Effector memory CD8-positive, alpha-beta T cell (primary cell): Measurements from ENCODE around the gene PLET1.

ENCODE experiments used
- ATAC-seq: fragments of 150-1000 bp; cut with Tn5 transposase; replicated peaks from 2 replicates; pipeline ENCODE4 v1.10.0; 2021; ENCODE audit warnings: mild to moderate bottlenecking, moderate library complexity
- DNase-seq, 3 experiments: peaks; one replicate each; pipeline ENCODE4 v3.0.0; 2021
- H3K27ac Mint-ChIP-seq, 2 donors: one replicate each; pipeline ENCODE4 v1.8.0; 2022; ENCODE audit warnings: mild to moderate bottlenecking in 2 of 2, mixed read lengths in 2 of 2, moderate library complexity in 2 of 2
- H3K27me3 Mint-ChIP-seq, 2 donors: one replicate each; pipeline ENCODE4 v1.8.0; 2022; ENCODE audit warnings: mixed read lengths in 2 of 2
- H3K36me3 Mint-ChIP-seq: one replicate; pipeline ENCODE4 v1.8.0; 2022; ENCODE audit warnings: mild to moderate bottlenecking, moderate library complexity, mixed read lengths; ENCODE audit not compliant: insufficient read depth
- H3K4me1 Mint-ChIP-seq, 2 donors: one replicate each; pipeline ENCODE4 v1.8.0; 2022; ENCODE audit warnings: low read depth in 2 of 2, mixed read lengths in 2 of 2
- H3K4me3 Mint-ChIP-seq, 2 donors: one replicate each; pipeline ENCODE4 v1.8.0; 2022; ENCODE audit warnings: mild to moderate bottlenecking in 2 of 2, mixed read lengths in 2 of 2, moderate library complexity in 2 of 2
- H3K9me3 Mint-ChIP-seq, 2 donors: one replicate each; pipeline ENCODE4 v1.8.0; 2022; ENCODE audit warnings: mixed read lengths in 2 of 2

The PLET1 gene

DNA sequence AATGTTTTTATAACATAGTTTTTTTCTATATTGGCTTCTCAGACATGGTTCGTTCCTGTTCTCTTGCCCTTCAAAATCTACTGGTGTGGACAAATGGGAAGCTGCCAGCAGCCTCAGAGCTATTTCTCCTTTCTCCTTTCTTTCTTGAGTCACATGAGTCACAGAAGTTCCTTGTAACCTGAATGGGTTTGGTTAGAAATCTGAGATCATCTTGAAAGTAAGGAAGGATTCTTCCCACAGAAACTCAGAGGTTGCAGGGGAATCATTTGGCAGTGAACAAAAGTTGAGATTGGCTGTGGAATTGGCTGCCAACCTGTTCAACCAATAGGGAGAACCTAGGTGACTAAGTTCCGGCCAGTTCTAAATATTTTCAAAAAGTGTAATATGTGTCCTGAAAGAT lies 12.5 kb downstream of the PLET1 start:
- Mint-ChIP-seq H3K4me3 (no peak overlapping the region), H3K4me1 (no peaks in the 10 kb centered on the region), H3K27ac (no peak overlapping the region), H3K36me3 (peaks cover 3% of the 10 kb centered on the region), H3K27me3 (no peaks in the 10 kb centered on the region), H3K9me3 (peaks cover 0 to 9% of the 10 kb centered on the region in 2 donors)
- ATAC-seq (no peak), DNase-seq (no peak)

DNA sequence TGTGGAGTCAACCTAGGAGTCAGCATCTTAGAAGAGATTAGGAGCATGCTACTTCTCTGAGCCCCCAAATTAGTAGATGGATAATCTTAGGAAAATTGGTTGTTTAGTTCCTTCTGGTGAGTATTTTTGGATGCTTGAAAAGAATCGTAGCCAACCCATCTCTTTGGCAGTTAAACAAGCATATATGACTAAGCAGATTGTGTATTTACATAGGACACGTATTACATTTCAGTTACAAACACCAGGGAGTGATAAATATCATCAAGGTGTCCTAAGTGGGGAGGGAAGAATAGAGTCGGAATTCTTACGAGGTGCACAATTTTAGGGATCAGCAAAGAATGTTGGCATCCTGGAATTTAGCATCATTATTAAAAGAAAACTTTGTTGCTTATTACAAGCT lies 13.5 kb downstream of the PLET1 start:
- DNase-seq (no peak), ATAC-seq (no peak)
- no peak overlapping the region for H3K27ac Mint-ChIP-seq
- no peaks in the 10 kb centered on the region for H3K27me3 Mint-ChIP-seq
- H3K36me3 Mint-ChIP-seq, result peaks cover 3% of the 10 kb centered on the region
- H3K4me1 Mint-ChIP-seq, result no peaks in the 10 kb centered on the region
- peaks cover 0 to 9% of the 10 kb centered on the region in 2 donors for H3K9me3 Mint-ChIP-seq
- H3K4me3 Mint-ChIP-seq, result no peak overlapping the region

DNA sequence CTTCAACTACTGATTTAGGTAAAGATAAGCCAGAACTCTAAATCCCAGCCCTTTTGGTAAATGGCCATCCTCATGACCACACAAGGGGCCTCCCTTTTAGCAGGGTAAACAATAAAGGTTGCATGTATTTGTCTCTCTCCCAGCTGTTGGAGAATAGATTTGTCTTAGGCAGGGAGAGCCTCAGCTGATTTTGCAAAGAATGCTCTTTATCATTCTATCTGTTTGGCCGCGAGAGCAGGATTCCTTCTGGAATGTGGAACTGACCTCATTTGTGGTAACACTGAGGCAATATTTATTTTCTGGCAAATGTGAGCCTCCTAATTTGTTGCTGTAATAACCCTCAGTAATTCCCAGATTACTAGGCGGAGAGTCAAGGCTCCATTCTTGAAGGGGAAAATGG lies 19.2 kb downstream of the PLET1 start:
- H3K27ac Mint-ChIP-seq, result no peak overlapping the region
- H3K4me3 Mint-ChIP-seq, result no peak overlapping the region
- H3K36me3 Mint-ChIP-seq, result peaks cover 20% of the 10 kb centered on the region
- H3K27me3 Mint-ChIP-seq, result no peaks in the 10 kb centered on the region
- peaks cover 0 to 9% of the 10 kb centered on the region in 2 donors for H3K9me3 Mint-ChIP-seq
- no peak for ATAC-seq
- H3K4me1 Mint-ChIP-seq, result no peaks in the 10 kb centered on the region
- no peak for DNase-seq

DNA sequence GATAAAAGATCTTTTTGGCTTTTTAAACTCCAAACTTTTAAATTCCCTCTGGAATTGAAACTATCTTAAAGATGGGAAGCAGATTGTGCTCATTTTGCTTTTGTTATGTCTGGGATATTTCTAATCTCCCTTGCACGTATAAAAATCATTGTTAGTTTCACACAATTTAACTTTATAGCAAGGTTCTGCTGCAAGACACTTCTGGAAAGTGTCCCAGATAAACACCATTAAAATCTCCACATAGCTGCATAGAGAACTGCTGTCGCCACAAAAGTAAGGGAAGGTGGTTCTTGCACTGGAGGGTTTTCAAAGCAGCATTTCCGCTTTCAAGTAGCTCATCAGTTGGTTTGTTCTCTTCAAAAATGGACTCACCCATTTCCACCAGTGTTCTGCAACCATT lies 22.6 kb downstream of the PLET1 start:
- DNase-seq, result no peak
- H3K4me3 Mint-ChIP-seq, result no peak overlapping the region
- no peaks in the 10 kb centered on the region for H3K4me1 Mint-ChIP-seq
- no peak overlapping the region for H3K27ac Mint-ChIP-seq
- ATAC-seq, result no peak
- no peaks in the 10 kb centered on the region for H3K9me3 Mint-ChIP-seq
- H3K36me3 Mint-ChIP-seq, result peaks cover 50% of the 10 kb centered on the region
- H3K27me3 Mint-ChIP-seq, result no peaks in the 10 kb centered on the region

DNA sequence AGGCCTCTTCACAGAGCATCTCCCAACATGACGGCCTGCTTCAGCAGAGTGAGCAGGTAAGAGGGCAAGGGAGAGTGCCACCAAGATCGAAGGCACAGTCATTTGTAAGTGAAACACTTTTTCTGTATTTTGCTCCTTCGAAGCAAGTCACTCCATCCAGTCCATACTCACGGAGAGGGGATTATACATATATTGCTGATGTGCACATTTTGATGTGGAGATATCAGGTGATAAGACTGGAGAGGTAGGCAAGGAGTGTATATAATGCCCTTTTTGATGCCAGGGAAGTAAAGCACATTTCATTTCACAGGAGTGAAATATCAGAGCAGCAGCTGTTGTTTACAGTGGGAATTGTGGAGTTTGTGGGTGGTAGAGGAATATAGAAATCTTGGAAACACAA lies 23.2 kb downstream of the PLET1 start:
- DNase-seq (no peak), ATAC-seq (no peak)
- Mint-ChIP-seq H3K4me1 (no peaks in the 10 kb centered on the region), H3K27me3 (no peaks in the 10 kb centered on the region), H3K9me3 (no peaks in the 10 kb centered on the region), H3K4me3 (no peak overlapping the region), H3K36me3 (peaks cover 50% of the 10 kb centered on the region), H3K27ac (no peak overlapping the region)

DNA sequence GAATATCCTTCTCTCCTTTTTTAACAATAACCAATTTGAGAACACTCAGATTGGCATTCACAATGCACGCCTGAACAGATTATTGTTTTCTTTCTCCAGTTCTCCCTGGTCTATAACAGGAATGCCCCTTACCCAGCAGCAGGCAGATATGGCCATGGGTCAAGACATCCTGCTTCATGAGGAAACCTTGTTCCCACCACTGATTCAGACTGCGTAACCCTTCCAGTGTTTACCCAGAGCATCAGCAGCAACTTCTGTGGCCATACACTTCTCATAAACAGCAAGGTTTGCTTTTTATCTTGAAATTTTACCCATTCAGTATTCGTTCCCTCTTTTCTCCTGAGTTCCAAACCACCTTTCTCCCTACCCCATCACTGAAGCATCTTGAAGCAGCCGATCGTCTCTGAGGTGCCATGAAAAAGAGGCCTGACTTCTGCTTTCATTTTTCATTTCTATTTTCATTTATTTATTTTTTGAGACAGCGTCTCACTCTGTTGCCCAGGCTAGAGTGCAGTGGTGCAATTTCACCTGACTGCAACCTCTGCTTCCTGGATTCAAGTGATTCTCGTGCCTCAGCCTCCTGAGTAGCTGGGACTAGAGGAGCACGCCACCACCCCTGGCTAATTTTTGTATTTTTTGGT lies 24.8 kb downstream of the PLET1 start:
- H3K4me1 Mint-ChIP-seq, result no peaks in the 10 kb centered on the region
- H3K4me3 Mint-ChIP-seq, result no peak overlapping the region
- H3K27me3 Mint-ChIP-seq, result no peaks in the 10 kb centered on the region
- peaks cover 61% of the 10 kb centered on the region for H3K36me3 Mint-ChIP-seq
- no peak overlapping the region for H3K27ac Mint-ChIP-seq
- H3K9me3 Mint-ChIP-seq, result no peaks in the 10 kb centered on the region
- DNase-seq (no peak), ATAC-seq (no peak)

DNA sequence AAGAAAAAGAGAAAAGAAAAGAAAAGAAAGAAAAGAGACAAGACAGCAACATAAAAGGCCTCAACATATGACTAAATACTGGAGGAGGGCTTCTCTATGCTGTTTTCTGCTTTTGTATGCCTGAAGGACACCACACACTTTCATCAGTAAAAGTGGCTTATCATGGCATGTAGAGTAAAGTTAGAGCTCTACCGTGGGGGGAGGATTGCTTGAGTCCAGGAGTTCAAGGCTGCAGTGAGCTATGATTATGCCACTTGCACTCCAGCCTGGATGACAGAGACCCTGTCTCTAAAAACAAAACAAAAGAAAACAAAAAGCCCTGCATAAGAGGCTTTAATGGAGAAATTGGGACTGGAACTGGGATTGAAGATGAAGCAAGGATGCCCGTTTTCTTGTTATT lies 28.7 kb downstream of the PLET1 start:
- no peaks in the 10 kb centered on the region for H3K27me3 Mint-ChIP-seq

DNA sequence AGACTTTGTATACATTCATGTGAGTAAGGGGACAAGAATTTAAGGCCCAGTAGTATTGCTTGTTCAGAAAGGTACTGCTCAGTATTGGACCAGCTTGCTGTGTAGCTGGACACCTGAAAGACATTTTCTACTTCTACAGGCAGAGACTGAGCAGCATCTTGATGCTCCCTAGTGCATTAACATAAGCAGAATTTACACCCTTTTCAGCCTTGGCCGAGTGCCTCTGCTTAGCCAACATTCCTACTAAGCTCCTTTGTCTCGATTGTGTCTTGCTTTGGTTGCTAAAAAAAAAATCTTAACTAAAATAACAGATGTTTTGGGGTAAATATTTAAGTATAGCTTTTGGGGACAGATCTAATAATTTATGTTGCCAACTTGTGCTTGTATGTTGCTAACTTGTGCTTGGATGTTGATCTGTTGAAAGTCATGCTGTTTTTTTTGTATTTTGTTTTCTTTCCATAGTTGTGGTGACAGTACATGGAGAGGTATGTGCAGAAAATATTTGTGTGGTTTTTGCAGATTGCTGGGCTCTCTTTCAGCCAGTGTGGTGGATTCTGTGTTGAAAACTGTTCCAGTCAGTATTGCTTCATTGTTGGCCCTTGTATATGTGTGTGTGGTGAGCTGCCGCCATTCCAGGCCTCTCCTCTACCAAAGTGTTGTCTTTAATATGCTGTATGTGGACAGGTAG lies 30.8 kb downstream of the PLET1 start:
- Mint-ChIP-seq H3K27ac (no peak overlapping the region), H3K4me1 (peaks cover 17 to 19% of the 10 kb centered on the region in 2 donors), H3K9me3 (no peaks in the 10 kb centered on the region), H3K36me3 (peaks cover 53% of the 10 kb centered on the region), H3K4me3 (no peak overlapping the region), H3K27me3 (no peaks in the 10 kb centered on the region)
- ATAC-seq (no peak), DNase-seq (no peak)

More for the DNA sequence above, 28.7 kb downstream of the PLET1 start:
- Mint-ChIP-seq H3K9me3 (no peaks in the 10 kb centered on the region), H3K4me1 (peaks cover 14 to 16% of the 10 kb centered on the region in 2 donors), H3K27ac (peak overlapping the region in 1 of 2 donors; percentile 6), H3K36me3 (peaks cover 66% of the 10 kb centered on the region), H3K4me3 (no peak overlapping the region)
- ATAC-seq (no peak), DNase-seq (no peak)

DNA sequence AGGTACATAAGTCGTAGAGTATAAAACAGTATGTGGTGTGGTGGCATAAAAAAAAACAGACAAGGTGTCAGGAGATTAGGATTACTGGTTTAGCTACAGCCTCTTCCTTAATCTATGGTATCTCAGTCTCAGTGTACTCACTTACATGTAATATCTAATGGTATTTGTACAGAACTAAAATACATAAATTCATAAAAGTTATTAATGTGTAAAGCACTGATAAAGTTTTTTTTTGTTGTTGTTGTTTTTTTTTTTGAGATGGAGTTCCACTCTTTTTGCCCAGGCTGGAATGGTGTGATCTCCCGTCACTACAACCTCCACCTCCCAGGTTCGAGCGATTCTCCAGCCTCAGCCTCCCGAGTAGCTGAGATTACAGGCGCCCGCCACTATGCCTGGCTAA lies 31.5 kb downstream of the PLET1 start:
- Mint-ChIP-seq H3K4me3 (no peak overlapping the region), H3K36me3 (peaks cover 46% of the 10 kb centered on the region), H3K27ac (no peak overlapping the region), H3K27me3 (no peaks in the 10 kb centered on the region), H3K4me1 (peaks cover 17 to 19% of the 10 kb centered on the region in 2 donors), H3K9me3 (no peaks in the 10 kb centered on the region)
- DNase-seq (no peak), ATAC-seq (no peak)

DNA sequence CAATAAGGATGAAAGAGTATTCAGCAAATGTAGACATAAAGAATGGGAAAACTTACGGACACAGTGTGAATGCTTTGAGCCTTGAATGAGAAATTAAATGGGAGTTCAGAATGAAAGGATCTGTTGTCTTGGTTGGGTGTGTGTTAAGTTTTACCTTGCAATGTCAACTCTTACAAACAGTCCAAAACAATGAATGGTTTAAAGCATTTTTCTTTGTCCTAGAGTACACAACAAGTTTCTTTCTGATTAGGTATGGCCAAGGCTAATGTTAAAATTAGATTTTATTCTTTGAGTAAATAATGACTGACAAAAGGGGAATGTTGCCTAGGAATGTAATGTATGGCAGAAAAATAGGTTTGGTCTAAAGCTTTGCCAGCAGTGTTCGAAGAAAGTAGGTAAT lies 32.0 kb downstream of the PLET1 start:
- no peak overlapping the region for H3K4me3 Mint-ChIP-seq
- H3K9me3 Mint-ChIP-seq, result no peaks in the 10 kb centered on the region
- peaks cover 17 to 19% of the 10 kb centered on the region in 2 donors for H3K4me1 Mint-ChIP-seq
- H3K36me3 Mint-ChIP-seq, result peaks cover 43% of the 10 kb centered on the region
- H3K27me3 Mint-ChIP-seq, result no peaks in the 10 kb centered on the region
- H3K27ac Mint-ChIP-seq, result no peak overlapping the region
- DNase-seq (no peak), ATAC-seq (no peak)

DNA sequence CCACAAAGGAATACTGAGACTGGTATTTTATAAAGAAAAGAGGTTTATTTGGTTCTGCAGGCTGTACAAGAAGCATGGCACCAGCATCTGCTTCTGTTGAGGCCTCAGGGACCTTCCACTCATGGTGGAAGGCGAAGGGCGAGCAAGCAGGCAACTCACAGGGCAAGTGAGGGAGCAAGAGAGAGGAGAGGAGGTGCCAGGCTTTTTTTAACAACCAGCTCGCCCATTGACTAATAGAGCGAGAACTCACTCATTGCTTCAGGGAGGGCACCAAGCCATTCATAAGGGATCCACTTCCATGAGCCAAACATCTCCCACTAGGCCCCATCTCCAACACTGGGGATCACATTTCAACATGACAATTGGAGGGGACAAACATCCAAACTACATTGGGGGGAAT lies 33.2 kb downstream of the PLET1 start:
- ATAC-seq (no peak), DNase-seq (no peak)
- Mint-ChIP-seq H3K36me3 (peaks cover 37% of the 10 kb centered on the region), H3K27me3 (no peaks in the 10 kb centered on the region), H3K4me3 (peak overlapping the region; percentile 86 to 89), H3K4me1 (peaks cover 17 to 19% of the 10 kb centered on the region in 2 donors), H3K27ac (peak overlapping the region; percentile 97 to 98), H3K9me3 (no peaks in the 10 kb centered on the region)

DNA sequence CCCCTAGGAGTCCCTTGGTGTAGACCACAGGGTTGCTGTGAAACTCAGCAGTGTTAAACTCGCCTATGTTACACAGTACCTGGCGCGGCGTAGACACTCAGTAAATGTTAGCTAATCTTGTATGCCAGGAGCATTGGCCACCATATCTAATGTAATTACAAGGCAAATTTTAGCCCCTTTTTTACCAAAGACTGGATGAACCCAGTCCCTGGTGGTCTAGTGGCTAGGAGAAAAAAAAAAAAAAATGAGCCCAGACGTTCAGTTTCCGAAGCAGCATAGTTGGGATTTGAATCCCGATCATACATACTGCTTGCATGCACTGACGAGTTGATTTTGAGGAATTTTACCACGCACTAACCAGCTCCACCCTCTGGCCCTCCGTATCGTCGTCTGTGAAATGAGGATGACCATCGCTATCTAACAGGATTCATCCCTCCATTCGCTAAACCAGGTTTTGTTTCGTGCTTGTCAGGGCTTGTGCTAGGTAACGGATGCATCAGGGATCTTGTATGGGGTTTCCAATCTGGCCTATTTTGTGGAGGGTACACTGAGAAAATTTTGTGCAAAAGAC lies 33.7 kb downstream of the PLET1 start:
- Mint-ChIP-seq H3K9me3 (no peaks in the 10 kb centered on the region), H3K4me3 (peak overlapping the region; percentile 86 to 89), H3K36me3 (peaks cover 37% of the 10 kb centered on the region), H3K27me3 (no peaks in the 10 kb centered on the region), H3K27ac (peak overlapping the region; percentile 97 to 98), H3K4me1 (peaks cover 17 to 19% of the 10 kb centered on the region in 2 donors)
- peak; percentile 77 for ATAC-seq
- no peak for DNase-seq

DNA sequence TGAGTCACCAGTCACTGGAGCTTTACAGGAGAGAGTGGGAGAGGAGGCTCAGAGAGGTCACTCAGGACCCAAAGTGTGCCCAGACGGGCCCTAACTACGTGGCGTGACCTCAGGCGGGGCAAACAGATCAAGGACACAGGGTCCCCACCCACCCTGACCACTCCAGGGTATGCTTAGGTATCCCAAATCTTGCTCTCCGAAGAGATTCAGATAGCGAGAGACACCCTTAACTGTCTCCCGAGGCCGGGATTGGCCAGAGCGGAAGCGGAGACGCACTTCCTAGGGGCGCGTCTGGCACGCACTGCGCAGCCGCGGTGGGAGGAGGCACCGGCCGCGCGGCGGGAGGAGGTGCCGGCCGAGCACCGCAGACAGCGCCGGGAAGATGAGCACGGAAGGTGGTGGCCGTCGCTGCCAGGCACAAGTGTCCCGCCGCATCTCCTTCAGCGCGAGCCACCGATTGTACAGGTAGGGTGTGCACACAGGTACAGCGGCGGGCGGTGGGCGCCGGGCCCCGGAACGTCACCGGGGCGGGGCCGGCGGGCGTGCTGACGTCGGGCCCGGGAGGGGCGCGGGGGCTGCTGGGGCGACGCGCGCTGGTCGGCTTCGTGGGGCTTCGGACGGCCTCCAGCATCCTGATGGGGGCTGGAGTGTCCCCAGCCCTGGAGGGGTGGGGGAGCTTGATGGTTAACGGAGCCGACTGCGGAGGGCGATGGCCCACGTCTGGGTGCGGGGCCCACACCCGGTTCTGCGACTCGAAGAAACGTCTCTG lies 34.4 kb downstream of the PLET1 start, which contains the start of gene PTS:
TSS of gene PTS (plus strand) at position 367 of the 769 bp plus-strand sequence. CDS start at position 383, 16 bp downstream.
- Mint-ChIP-seq H3K27ac (peak within 1 kb of the TSS; percentile 97 to 98), H3K9me3 (no peaks in the 10 kb centered on the region), H3K36me3 (peaks cover 30% of the 10 kb centered on the region), H3K27me3 (no peaks in the 10 kb centered on the region), H3K4me1 (peaks cover 17 to 19% of the 10 kb centered on the region in 2 donors), H3K4me3 (peak within 1 kb of the TSS; percentile 86 to 89)
- peak; percentile 75 to 78 (median 78) for DNase-seq
- peak; percentile 88 for ATAC-seq
